ENCODE data around the gene CMC1.

DNA sequence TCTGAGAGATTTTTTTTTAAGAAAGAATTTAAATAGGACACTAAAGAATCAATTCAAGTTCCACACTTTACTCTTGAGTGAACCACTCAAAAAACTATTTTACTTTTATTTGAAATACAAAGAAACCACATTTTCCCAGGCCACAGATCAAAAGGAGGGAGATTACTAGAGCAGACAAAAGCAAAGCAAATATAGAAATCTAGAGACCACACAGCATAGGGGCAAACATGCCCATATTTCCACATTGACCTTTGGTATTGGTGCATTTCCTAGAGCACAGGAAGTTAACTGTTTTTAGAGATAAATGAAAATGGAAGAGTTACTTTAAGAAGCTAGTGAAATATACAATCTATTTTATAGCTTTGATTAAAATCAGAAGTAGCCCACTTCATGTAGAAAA, 79.6 kb downstream of the CMC1 start:
- TF ChIP-seq, protein P1, sequence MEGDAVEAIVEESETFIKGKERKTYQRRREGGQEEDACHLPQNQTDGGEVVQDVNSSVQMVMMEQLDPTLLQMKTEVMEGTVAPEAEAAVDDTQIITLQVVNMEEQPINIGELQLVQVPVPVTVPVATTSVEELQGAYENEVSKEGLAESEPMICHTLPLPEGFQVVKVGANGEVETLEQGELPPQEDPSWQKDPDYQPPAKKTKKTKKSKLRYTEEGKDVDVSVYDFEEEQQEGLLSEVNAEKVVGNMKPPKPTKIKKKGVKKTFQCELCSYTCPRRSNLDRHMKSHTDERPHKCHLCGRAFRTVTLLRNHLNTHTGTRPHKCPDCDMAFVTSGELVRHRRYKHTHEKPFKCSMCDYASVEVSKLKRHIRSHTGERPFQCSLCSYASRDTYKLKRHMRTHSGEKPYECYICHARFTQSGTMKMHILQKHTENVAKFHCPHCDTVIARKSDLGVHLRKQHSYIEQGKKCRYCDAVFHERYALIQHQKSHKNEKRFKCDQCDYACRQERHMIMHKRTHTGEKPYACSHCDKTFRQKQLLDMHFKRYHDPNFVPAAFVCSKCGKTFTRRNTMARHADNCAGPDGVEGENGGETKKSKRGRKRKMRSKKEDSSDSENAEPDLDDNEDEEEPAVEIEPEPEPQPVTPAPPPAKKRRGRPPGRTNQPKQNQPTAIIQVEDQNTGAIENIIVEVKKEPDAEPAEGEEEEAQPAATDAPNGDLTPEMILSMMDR (IDR thresholded peaks at IDR 0.05; ENCODE audit: low read depth, low read length) = no peak
- TF ChIP-seq EZH2phosphoT487 (IDR thresholded peaks at IDR 0.05; ENCODE audit: low read depth) = no peak

All from OCI-LY3 (cell line).